IPS DF 6.9 (cell line): ENCODE measurements around the gene TBC1D20.
"Not testable (repeated sequence)": the region's sequence is repeated elsewhere in the genome, so short reads cannot be mapped to it uniquely, and the experiment has no call there.

Source experiments
- DNase-seq: peaks from one replicate; pipeline ENCODE4 v3.0.0-alpha.2; 2013; ENCODE audit warnings: low read depth, low spot score
- H3K27ac ChIP-seq: one replicate; pipeline ENCODE4 v1.5.1; 2013; ENCODE audit warnings: low read length, control low read depth
- H3K27me3 ChIP-seq: 2 replicates; pipeline ENCODE4 v1.6.1; 2013; ENCODE audit warnings: mild to moderate bottlenecking, low read length; ENCODE audit not compliant: control insufficient read depth, insufficient read depth
- H3K36me3 ChIP-seq: 2 replicates; pipeline ENCODE4 v1.6.1; 2013; ENCODE audit warnings: low read length; ENCODE audit not compliant: control insufficient read depth, insufficient read depth
- H3K4me1 ChIP-seq: 2 replicates; pipeline ENCODE4 v1.6.1; 2013; ENCODE audit warnings: low read length; ENCODE audit not compliant: control insufficient read depth, insufficient read depth
- H3K4me3 ChIP-seq: 2 replicates; pipeline ENCODE4 v1.5.1; 2013; ENCODE audit warnings: mild to moderate bottlenecking, low read length
- H3K9me3 ChIP-seq: 2 replicates; pipeline ENCODE4 v1.6.1; 2013; ENCODE audit warnings: low read length, inconsistent platforms; ENCODE audit not compliant: control insufficient read depth, insufficient read depth
- WGBS: extraction: QIAGEN DNeasy Blood & Tissue Kit; methylation state at CpG from one replicate; pipeline ENCODE4 v1.1.7; 2013; ENCODE audit warnings: mixed read lengths, missing lambda C conversion rate; ENCODE audit not compliant: insufficient read length, insufficient coverage; 5-methylcytosine and 5-hydroxymethylcytosine counted together

Gene TBC1D20

DNA sequence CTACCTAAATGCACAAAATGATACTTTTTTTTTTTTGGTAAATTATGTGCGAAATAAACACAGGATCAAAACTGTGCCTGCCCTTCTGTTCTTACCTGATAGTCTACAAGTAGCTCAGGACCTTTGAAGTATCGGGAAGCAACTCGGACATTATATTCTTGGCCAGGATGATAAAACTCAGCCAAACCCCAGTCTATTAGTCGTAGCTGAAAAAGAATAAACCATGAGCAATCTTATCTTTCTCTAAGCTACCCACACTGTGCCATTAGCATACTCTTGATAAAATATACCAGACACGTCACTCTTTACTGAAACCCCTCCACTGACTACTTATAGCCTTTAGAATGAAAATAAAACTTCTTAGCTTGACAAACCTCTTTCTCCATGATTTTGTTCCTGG is 29.8 kb upstream of the TBC1D20 start:
- H3K4me3 ChIP-seq: no peak overlapping the region
- H3K27ac ChIP-seq: no peak overlapping the region
- DNase-seq: no peak
- H3K27me3 ChIP-seq: no peaks in the 10 kb centered on the region
- H3K4me1 ChIP-seq: no peaks in the 10 kb centered on the region
- no peaks in the 10 kb centered on the region for H3K9me3 ChIP-seq
- whole genome bisulfite sequencing: no CpG with 5 or more reads among the region's 5 CpGs
- H3K36me3 ChIP-seq: peaks cover 36% of the 10 kb centered on the region; the same call in 1 of the 2 replicates

DNA sequence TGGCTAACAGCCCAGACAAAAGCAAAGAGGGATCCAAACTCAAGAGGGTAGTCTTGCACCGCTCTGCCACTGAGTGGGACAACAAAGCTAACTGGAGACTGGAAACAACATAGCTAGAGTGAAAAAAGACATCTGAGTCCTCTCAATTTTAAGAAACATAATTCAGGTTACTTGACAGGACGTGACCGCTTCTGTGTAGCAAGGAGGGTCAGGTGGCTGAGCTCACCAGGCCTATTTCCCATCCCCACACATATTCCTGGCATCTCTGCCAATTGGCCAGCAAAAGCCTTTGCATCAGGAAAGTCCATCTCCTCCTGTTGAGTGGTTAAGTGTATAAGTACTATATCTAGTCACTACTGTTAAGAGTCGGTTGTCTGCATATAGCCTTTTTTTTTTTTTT is 25.3 kb upstream of the TBC1D20 start:
- Histone ChIP-seq H3K9me3 (no peaks in the 10 kb centered on the region), H3K36me3 (peaks cover 30% of the 10 kb centered on the region; the same call in 1 of the 2 replicates), H3K4me1 (no peaks in the 10 kb centered on the region), H3K4me3 (no peak overlapping the region), H3K27ac (no peak overlapping the region), H3K27me3 (no peaks in the 10 kb centered on the region)
- no CpG with 5 or more reads among the region's 4 CpGs for WGBS
- no peak for DNase-seq

DNA sequence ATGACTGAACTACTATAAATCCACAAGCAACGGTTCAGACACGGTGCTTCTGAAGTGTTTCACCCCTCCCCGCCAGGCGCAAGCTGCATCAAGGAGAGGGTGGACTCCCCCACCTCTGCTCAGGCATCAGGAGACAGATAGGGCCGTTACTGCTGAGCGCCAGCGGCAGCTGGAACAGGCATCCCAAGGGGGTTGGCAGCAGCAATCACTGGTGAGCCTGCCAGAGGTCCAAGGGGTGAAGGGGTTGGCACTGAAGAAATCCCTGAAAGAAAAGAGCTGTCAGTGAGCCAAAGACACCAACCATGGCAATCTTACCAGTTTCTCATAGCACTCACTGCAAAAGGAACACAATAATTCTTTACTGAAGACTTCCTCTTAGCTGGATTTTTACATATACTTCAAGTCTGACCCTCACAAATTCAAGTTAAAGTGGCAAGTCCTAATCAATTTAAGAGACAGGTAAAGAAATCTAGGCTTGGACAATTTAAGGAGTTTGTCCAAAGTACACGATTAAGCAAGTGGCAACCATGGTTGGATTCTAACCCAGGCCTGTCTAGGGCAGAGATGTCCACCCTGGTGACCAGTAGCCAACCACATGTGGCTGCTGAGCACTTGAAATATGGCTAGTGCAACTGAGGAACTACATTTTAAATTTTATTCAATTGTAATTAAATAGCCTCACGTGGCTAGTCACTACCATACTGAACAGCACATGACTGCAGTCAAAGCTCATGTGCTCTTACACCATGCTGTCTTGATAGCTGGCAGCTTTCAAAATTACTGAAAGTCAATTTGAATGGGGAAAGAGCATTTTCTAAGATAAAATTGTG is 21.7 kb upstream of the TBC1D20 start:
- Histone ChIP-seq H3K36me3 (peaks cover 34% of the 10 kb centered on the region; the same call in 1 of the 2 replicates), H3K27ac (no peak overlapping the region), H3K4me1 (no peaks in the 10 kb centered on the region), H3K4me3 (no peak overlapping the region), H3K27me3 (no peaks in the 10 kb centered on the region), H3K9me3 (no peaks in the 10 kb centered on the region)
- WGBS: no CpG with 5 or more reads among the region's 9 CpGs
- no peak for DNase-seq

DNA sequence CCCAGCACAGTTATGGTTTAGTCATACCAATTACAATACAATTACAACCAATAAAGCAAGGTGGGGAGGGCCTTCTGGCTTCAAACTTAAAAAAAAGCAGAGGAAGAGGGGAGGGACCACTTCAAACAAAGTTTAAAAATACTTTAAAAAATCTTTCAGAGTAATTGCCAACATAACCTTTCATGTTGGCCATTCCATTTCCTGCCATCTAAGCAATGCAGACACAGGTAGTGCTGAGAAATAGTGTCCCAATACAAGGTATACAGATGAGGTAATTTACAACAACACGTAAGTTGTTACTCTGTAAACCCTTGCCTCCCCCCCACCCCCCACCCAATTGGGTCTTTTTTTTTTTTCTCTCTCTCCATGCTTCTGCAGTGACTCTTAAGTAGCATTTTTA is 18.8 kb upstream of the TBC1D20 start:
- Histone ChIP-seq H3K27me3 (no peaks in the 10 kb centered on the region), H3K9me3 (no peaks in the 10 kb centered on the region), H3K27ac (no peak overlapping the region), H3K4me3 (no peak overlapping the region), H3K36me3 (peaks cover 18% of the 10 kb centered on the region; the same call in 1 of the 2 replicates), H3K4me1 (no peaks in the 10 kb centered on the region; the same call in 1 of the 2 replicates)
- no peak for DNase-seq
- no CpG with 5 or more reads among the region's 1 CpG for WGBS

DNA sequence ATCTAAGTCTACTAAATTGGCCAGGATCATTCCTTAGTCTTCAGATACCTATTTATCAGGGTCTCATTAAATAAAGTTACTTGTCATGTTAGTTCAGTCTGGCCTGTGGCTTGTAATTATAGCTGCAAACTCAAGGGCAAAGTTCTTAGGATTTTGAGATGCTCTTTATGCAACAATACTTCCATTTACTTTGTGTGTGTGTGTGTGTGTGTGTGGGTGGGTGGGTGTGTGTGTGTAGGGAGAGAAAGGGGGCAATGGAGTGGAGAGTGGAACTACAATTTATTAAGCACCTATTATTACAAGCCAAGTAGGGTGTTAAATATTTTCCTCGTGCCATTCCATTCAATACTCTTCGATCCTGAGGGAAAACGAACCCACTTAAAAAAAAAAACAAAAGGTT is 17.7 kb upstream of the TBC1D20 start:
- H3K9me3 ChIP-seq: no peaks in the 10 kb centered on the region
- no peaks in the 10 kb centered on the region for H3K27me3 ChIP-seq
- H3K27ac ChIP-seq: no peak overlapping the region
- no peak for DNase-seq
- H3K4me1 ChIP-seq: no peaks in the 10 kb centered on the region; the same call in 1 of the 2 replicates
- peaks cover 15% of the 10 kb centered on the region; the same call in 1 of the 2 replicates for H3K36me3 ChIP-seq
- no CpG with 5 or more reads among the region's 3 CpGs for WGBS
- no peak overlapping the region for H3K4me3 ChIP-seq

DNA sequence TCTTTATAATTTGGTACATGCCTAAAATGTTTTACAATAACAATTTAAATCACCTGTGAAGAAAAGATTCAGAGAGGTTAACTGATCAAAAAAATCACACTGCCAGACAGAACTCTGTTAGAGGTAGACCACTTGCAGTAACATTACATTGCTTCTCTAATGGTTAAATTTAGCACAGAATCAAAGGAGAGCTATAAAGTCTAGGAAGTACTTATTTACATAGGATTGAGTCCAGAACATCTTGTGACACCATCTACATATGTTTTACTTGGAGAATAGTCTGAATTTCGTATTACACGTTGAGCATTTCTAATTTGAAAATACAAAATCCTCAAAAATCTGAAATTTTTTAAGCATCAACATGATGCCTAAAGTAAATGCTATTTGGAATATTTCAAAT is 17.2 kb upstream of the TBC1D20 start:
- no peak for DNase-seq
- Histone ChIP-seq H3K27ac (no peak overlapping the region), H3K4me1 (no peaks in the 10 kb centered on the region; the same call in 1 of the 2 replicates), H3K36me3 (peaks cover 15% of the 10 kb centered on the region; the same call in 1 of the 2 replicates), H3K27me3 (no peaks in the 10 kb centered on the region), H3K9me3 (no peaks in the 10 kb centered on the region), H3K4me3 (no peak overlapping the region)
- no CpG with 5 or more reads among the region's 2 CpGs for WGBS

DNA sequence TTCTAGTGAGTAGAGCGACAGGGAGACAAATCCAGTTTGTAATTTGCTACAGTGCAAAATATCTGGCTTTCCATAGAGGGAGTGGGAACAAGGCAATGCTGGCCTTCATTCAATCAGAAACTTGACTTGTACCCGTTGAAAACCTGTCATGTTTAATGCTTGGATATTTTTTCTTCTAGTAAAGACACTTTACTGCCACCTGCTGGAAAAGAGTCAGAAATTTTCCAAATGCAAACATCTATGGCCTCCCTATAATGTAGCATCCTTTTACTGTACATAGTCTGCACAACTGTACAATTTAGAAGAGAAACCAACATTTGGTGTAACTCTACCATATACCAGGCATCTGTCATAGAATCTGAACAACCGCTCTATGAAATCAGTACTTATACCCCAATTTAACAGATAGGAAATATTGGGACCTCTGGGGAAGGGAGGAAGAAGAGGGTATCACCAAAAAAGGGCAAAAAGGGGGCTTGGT is 16.7 kb upstream of the TBC1D20 start:
- Histone ChIP-seq H3K9me3 (no peaks in the 10 kb centered on the region), H3K36me3 (peaks cover 15% of the 10 kb centered on the region; the same call in 1 of the 2 replicates), H3K4me3 (no peak overlapping the region), H3K27ac (no peak overlapping the region), H3K4me1 (no peaks in the 10 kb centered on the region; the same call in 1 of the 2 replicates), H3K27me3 (no peaks in the 10 kb centered on the region)
- no peak for DNase-seq
- WGBS: no CpG with 5 or more reads among the region's 3 CpGs

DNA sequence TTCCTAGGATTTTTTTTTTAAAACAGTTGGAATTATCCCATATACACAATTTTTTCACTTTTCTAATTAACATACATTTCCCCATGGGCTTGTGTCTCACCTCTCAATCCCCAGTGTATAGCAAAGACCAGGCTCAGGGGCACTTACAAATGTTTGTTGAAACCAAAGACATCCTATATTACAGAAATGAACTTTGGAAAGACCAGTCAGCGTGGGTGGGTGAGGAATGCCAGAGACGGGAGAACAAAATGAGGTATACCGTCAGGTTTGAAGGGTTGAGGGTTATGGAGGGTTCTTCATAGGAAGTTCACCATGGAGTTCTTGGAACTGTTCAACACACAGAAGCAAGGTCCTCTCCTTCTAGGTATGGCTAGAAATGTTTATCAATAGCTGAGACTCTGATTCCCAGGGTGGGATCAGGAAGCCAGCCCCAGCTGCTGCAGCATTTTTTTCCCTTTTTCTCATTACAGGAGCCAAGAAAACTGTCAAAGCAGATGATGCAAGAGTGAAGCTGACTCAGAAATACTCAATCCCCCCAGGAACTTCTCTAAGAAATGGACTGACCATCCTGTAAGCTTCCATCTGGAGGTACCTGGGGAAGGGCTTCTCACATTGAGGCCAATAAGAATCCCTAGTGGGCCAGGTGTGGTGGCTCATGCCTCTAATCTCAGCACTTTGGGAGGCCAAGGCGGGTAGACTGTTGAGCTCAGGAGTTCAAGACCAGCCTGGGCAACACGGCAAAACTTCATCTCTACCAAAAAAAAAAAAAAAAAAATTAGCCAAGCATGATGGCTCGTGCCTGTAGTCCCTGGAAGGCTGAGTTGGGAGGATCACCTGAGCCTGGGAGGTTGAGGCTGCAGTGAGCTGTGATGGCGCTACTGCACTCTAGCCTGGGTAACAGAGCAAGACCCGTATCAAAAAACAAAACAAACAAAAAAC is 15.9 kb upstream of the TBC1D20 start:
- no peaks in the 10 kb centered on the region for H3K9me3 ChIP-seq
- no peak overlapping the region for H3K4me3 ChIP-seq
- WGBS: no CpG with 5 or more reads among the region's 8 CpGs
- H3K36me3 ChIP-seq: peaks cover 12% of the 10 kb centered on the region; the same call in 1 of the 2 replicates
- no peak overlapping the region for H3K27ac ChIP-seq
- H3K27me3 ChIP-seq: no peaks in the 10 kb centered on the region
- DNase-seq: no peak
- H3K4me1 ChIP-seq: no peaks in the 10 kb centered on the region; the same call in 1 of the 2 replicates

DNA sequence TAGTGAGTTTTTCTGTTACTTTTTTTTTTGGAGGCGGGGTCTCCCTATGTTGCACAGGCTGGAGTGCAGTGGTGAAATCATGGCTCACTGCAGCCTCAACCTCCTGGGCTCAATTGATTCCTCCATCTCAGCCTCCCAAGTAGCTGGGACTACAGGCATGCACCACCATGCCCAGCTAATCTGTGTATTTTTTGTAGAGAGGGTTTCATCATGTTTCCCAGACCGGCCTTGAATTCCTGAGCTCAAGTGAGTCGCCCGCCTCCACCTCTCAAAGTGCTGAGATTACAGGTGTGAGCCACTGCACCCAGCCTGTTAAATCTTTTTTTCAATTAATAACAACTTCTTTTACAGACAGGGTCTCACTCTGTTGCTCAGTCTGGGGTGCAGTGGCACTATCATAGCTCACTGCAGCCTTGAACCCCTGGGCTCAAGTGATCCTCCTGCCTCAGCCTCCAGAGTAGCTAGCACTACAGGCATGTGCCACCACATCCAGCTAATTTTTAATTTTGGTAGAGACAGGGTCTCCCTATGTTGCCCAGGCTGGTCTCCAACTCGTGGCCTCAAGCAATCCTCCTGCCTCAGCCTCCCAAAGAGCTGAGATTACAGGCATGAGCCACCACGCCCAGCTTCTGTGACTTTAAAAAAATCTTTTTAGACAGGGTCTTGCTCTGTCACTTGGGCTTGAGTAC is 14.4 kb upstream of the TBC1D20 start:
- not testable (repeated sequence) for H3K36me3 ChIP-seq

More for the DNA sequence above, 14.4 kb upstream of the TBC1D20 start:
- DNase-seq, H3K27me3 ChIP-seq, H3K27ac ChIP-seq, H3K4me1 ChIP-seq, H3K9me3 ChIP-seq, H3K4me3 ChIP-seq: not testable (repeated sequence)
- WGBS: no CpG with 5 or more reads among the region's 6 CpGs
